Measurements from ENCODE around the gene LGALS3.

DNA sequence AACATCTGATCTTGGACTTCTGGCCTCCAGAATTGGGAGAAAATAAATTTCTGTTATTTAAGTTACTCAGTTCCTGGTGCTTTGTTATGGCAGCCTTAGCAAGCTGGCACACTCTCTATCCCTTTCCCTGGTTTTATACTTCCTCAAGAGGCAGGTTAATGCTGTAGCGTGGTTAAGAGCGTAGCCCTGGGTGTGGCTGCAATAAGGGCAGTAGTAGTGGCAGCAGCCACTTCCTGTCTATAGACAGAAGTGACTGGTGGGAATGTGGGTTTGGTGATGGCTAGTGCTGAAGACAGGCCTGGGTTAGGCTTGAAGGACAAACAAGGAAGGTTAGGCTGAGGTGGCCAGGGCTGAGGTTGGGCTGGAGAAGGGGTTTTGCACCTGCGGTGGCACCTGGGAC is 3.6 kb upstream of the LGALS3 start:
- TF ChIP-seq TAF1 (IDR thresholded peaks at IDR 0.05; ENCODE audit: low read depth, low read length), result no peak
- TF ChIP-seq POLR2A (IDR thresholded peaks at IDR 0.05; ENCODE audit: low read depth, low read length), result no peak
- TF ChIP-seq POLR2AphosphoS5 (IDR thresholded peaks at IDR 0.05; ENCODE audit: low read depth, low read length), result no peak
- TF ChIP-seq PAX5 (IDR thresholded peaks at IDR 0.05; ENCODE audit: insufficient read depth, low read length, severe bottlenecking), result no peak
- TF ChIP-seq POU2F2 (IDR thresholded peaks at IDR 0.05; ENCODE audit: low read depth, low read length), result no peak

Data from GM12891 (cell line).